ENCODE data around the gene ITPR2.

ITPR2 gene

DNA sequence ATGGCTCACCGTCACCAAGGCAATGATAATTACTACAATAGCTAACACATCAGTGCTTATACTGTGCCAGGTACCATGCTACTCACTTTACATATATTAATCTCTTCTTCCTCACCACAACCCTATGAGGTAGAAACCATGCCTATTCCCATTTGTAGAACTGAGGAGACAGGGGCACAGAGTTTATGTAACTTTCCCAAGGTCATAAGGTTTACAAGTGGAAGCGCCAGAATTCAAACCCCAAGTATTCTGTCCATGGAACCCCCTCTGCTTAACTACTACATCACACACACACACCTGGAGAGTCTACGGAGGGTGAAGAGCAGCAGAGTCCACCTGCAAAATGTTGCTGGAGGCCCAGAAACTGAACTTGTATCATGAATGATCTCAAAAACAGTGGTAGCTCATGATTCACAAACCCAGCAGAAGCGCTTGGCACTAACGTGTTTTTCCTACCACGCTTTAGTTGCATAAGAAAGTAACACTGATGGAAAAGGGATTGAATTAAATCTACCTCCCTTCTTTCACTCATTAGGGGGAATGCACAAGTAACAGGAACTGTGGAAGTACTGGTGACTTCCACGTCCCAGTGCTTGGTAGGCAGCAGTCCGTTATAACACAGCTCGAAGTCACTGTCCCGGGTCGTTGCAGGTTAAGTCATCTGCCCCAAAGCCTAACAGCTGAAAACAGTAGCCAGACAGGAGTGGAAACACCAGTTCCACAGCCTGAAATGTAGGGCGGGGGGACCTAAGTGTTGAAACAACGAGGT lies 2.0 kb downstream of the ITPR2 start:
- no peak for TF ChIP-seq POLR2AphosphoS5 (IDR thresholded peaks at IDR 0.05; ENCODE audit: low read depth, low read length)
- no peak for TF ChIP-seq FOXP2 (optimal IDR thresholded peaks at IDR 0.05; ENCODE audit: borderline replicate concordance, extremely low read depth, extremely low read length, insufficient read depth)
- no peak for TF ChIP-seq TAF1 (IDR thresholded peaks at IDR 0.05; ENCODE audit: borderline replicate concordance, insufficient read depth, low read length)

DNA sequence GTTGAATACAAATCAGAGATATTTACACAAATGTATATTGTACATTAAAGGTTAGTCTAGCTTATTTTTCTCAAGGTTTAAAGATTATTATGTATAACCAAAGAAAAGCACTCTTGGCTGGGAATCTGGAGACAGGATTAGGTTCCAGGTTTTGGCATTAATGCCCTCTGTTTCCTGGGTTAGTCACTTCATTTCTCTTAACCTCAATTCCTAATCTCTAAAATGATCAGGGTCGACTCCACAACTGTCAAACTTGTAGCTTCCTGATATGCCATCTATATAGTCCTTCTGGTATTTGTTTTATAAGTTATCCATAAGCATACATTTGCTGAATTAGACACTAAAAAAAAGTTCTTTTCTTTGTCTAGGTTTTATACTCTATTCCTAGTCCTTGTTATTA lies 2.6 kb downstream of the ITPR2 start:
- TF ChIP-seq, protein P1, sequence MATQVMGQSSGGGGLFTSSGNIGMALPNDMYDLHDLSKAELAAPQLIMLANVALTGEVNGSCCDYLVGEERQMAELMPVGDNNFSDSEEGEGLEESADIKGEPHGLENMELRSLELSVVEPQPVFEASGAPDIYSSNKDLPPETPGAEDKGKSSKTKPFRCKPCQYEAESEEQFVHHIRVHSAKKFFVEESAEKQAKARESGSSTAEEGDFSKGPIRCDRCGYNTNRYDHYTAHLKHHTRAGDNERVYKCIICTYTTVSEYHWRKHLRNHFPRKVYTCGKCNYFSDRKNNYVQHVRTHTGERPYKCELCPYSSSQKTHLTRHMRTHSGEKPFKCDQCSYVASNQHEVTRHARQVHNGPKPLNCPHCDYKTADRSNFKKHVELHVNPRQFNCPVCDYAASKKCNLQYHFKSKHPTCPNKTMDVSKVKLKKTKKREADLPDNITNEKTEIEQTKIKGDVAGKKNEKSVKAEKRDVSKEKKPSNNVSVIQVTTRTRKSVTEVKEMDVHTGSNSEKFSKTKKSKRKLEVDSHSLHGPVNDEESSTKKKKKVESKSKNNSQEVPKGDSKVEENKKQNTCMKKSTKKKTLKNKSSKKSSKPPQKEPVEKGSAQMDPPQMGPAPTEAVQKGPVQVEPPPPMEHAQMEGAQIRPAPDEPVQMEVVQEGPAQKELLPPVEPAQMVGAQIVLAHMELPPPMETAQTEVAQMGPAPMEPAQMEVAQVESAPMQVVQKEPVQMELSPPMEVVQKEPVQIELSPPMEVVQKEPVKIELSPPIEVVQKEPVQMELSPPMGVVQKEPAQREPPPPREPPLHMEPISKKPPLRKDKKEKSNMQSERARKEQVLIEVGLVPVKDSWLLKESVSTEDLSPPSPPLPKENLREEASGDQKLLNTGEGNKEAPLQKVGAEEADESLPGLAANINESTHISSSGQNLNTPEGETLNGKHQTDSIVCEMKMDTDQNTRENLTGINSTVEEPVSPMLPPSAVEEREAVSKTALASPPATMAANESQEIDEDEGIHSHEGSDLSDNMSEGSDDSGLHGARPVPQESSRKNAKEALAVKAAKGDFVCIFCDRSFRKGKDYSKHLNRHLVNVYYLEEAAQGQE (IDR thresholded peaks at IDR 0.05; ENCODE audit: insufficient read depth in 1 of 2, low read depth in 2 of 2, low read length in 2 of 2): no peak
- no peak for TF ChIP-seq TAF1 (IDR thresholded peaks at IDR 0.05; ENCODE audit: borderline replicate concordance, insufficient read depth, low read length)
- no peak for TF ChIP-seq FOXP2 (optimal IDR thresholded peaks at IDR 0.05; ENCODE audit: borderline replicate concordance, extremely low read depth, extremely low read length, insufficient read depth)
- TF ChIP-seq SIN3A (IDR thresholded peaks at IDR 0.05; ENCODE audit: borderline replicate concordance, insufficient read depth, low read length): no peak
- no peak for TF ChIP-seq POLR2AphosphoS5 (IDR thresholded peaks at IDR 0.05; ENCODE audit: low read depth, low read length)

GRCh38 chr12:26828280-26829073 lies 4.5 kb downstream of the ITPR2 start:
- TF ChIP-seq TAF1 (IDR thresholded peaks at IDR 0.05; ENCODE audit: borderline replicate concordance, insufficient read depth, low read length): no peak
- no peak for TF ChIP-seq SIN3A (IDR thresholded peaks at IDR 0.05; ENCODE audit: borderline replicate concordance, insufficient read depth, low read length)
- no peak for TF ChIP-seq POLR2AphosphoS5 (IDR thresholded peaks at IDR 0.05; ENCODE audit: low read depth, low read length)
- no peak for TF ChIP-seq FOXP2 (optimal IDR thresholded peaks at IDR 0.05; ENCODE audit: borderline replicate concordance, extremely low read depth, extremely low read length, insufficient read depth)
- TF ChIP-seq, protein P1 (IDR thresholded peaks at IDR 0.05; ENCODE audit: insufficient read depth in 1 of 2, low read depth in 2 of 2, low read length in 2 of 2): no peak

DNA sequence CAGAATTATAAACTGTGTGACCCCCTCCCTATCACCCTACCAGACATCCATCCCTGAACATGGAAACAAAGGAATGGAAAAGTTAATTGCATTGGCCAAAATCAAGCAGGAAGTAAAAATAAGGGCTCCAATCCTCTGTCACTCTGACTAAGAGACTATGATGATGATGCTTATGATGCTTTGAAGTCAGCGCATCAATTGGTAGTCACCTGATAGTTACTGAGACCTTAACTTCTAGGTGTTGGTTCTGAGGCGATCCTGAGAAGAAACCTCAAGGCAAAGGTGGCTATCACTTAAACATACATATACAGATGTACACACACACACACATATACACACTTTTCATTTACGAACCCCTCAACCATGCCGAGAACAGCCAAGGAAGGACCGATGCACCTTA lies 6.6 kb downstream of the ITPR2 start:
- TF ChIP-seq TAF1 (IDR thresholded peaks at IDR 0.05; ENCODE audit: borderline replicate concordance, insufficient read depth, low read length) (no peak), POLR2AphosphoS5 (IDR thresholded peaks at IDR 0.05; ENCODE audit: low read depth, low read length) (no peak), FOXP2 (optimal IDR thresholded peaks at IDR 0.05; ENCODE audit: borderline replicate concordance, extremely low read depth, extremely low read length, insufficient read depth) (no peak), SIN3A (IDR thresholded peaks at IDR 0.05; ENCODE audit: borderline replicate concordance, insufficient read depth, low read length) (no peak)
- TF ChIP-seq, protein P1 (IDR thresholded peaks at IDR 0.05; ENCODE audit: insufficient read depth in 1 of 2, low read depth in 2 of 2, low read length in 2 of 2): no peak

DNA sequence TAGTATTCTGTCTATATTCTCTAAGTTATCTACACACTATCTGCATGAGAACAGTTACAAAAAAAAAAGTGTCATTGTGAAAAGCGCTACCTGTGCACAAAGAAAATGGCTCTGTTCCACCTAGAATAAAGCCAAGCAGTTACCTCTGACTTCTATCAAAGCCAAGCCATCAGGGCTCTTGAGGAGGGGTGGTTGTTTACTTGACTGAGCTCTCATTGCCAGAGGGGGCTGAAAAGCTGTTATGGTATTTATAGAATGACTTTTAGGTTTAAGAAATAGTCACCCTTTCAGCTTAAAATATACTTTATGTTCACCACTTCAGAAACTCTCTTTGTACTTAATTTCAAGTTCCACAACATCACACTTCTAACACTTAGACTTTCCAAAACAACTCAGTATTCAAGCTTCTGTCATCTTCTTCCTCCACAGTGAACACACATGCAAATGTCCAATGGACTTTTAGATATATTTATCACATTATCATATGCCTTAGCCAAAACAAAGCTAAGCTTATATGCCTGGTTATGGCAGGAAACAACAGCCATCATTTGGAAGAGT lies 7.5 kb downstream of the ITPR2 start:
- no peak for TF ChIP-seq TAF1 (IDR thresholded peaks at IDR 0.05; ENCODE audit: borderline replicate concordance, insufficient read depth, low read length)
- TF ChIP-seq FOXP2 (optimal IDR thresholded peaks at IDR 0.05; ENCODE audit: borderline replicate concordance, extremely low read depth, extremely low read length, insufficient read depth): no peak
- TF ChIP-seq, protein P1 (IDR thresholded peaks at IDR 0.05; ENCODE audit: insufficient read depth in 1 of 2, low read depth in 2 of 2, low read length in 2 of 2): no peak
- TF ChIP-seq POLR2AphosphoS5 (IDR thresholded peaks at IDR 0.05; ENCODE audit: low read depth, low read length): no peak
- no peak for TF ChIP-seq SIN3A (IDR thresholded peaks at IDR 0.05; ENCODE audit: borderline replicate concordance, insufficient read depth, low read length)

Data from PFSK-1 (cell line).